ENCODE results near the gene GNG4.
"Not testable (repeated sequence)": the region's sequence is repeated elsewhere in the genome, so short reads cannot be mapped to it uniquely, and the experiment has no call there.

Gene GNG4

GRCh38 chr1:235625831-235626230 is 23.8 kb downstream of the GNG4 start:
- DNase-seq (ENCODE audit: low read depth in 2 of 2) = no peak

GRCh38 chr1:235625340-235625739 is 24.2 kb downstream of the GNG4 start:
- no peak for DNase-seq (ENCODE audit: low read depth in 2 of 2)

GRCh38 chr1:235624721-235625333 is 24.8 kb downstream of the GNG4 start:
- DNase-seq (ENCODE audit: low read depth in 2 of 2) = no peak

GRCh38 chr1:235622936-235623779 is 26.4 kb downstream of the GNG4 start:
- DNase-seq (ENCODE audit: low read depth in 2 of 2) = no peak

- DNase-seq (ENCODE audit: low read depth in 2 of 2) = not testable (repeated sequence)
These were observed 30.4 kb downstream of the GNG4 start for GRCh38 chr1:235619149-235619548.

GRCh38 chr1:235617808-235618207 is 31.8 kb downstream of the GNG4 start:
- DNase-seq (ENCODE audit: low read depth in 2 of 2) = no peak

GRCh38 chr1:235617140-235617539 is 32.4 kb downstream of the GNG4 start:
- no peak for DNase-seq (ENCODE audit: low read depth in 2 of 2)

GRCh38 chr1:235614442-235614954 is 35.1 kb downstream of the GNG4 start:
- no peak for DNase-seq (ENCODE audit: low read depth in 2 of 2)

GRCh38 chr1:235613602-235614001 is 36.0 kb downstream of the GNG4 start:
- no peak for DNase-seq (ENCODE audit: low read depth in 2 of 2)

GRCh38 chr1:235612761-235613160 is 36.8 kb downstream of the GNG4 start:
- no peak for DNase-seq (ENCODE audit: low read depth in 2 of 2)

- no peak for DNase-seq (ENCODE audit: low read depth in 2 of 2)
These were observed 39.4 kb downstream of the GNG4 start for GRCh38 chr1:235610157-235610556.

- no peak for DNase-seq (ENCODE audit: low read depth in 2 of 2)
These were observed 41.3 kb downstream of the GNG4 start for GRCh38 chr1:235608278-235608677.

GRCh38 chr1:235607284-235607683 is 42.3 kb downstream of the GNG4 start:
- no peak for DNase-seq (ENCODE audit: low read depth in 2 of 2)

- DNase-seq (ENCODE audit: low read depth in 2 of 2) = no peak
These were observed 48.5 kb downstream of the GNG4 start for GRCh38 chr1:235601104-235601503.

GRCh38 chr1:235599536-235599935 is 50.0 kb downstream of the GNG4 start:
- no peak for DNase-seq (ENCODE audit: low read depth in 2 of 2)

GRCh38 chr1:235597867-235598553 is 51.6 kb downstream of the GNG4 start:
- DNase-seq (ENCODE audit: low read depth in 2 of 2) = no peak

GRCh38 chr1:235595079-235595478 is 54.5 kb downstream of the GNG4 start:
- no peak for DNase-seq (ENCODE audit: low read depth in 2 of 2)

- not testable (repeated sequence) for DNase-seq (ENCODE audit: low read depth in 2 of 2)
These were observed 55.2 kb downstream of the GNG4 start for GRCh38 chr1:235594281-235594895.

GRCh38 chr1:235588916-235589515 is 60.6 kb downstream of the GNG4 start:
- no peak for DNase-seq (ENCODE audit: low read depth in 2 of 2)

GRCh38 chr1:235588156-235588555 is 61.4 kb downstream of the GNG4 start:
- DNase-seq (ENCODE audit: low read depth in 2 of 2) = no peak

GRCh38 chr1:235586992-235587391 is 62.6 kb downstream of the GNG4 start:
- DNase-seq (ENCODE audit: low read depth in 2 of 2) = no peak

GRCh38 chr1:235586413-235586812 is 63.2 kb downstream of the GNG4 start:
- DNase-seq (ENCODE audit: low read depth in 2 of 2) = no peak

Measured in stimulated activated CD8-positive, alpha-beta memory T cell treated with anti-CD3 and anti-CD28 coated beads, Interleukin-7, amount 100 ng/mL, for 4 hours (primary cell).